Neutrophil (primary cell): ENCODE measurements around the gene PCBP4.
A peak's percentile ranks its signal among the peaks of the same experiment; 100 is the strongest.

Experiments
- H3K27ac ChIP-seq: fragments of 200-600 bp; sonication (generic); 2 replicates; pipeline ENCODE4 v1.5.1; 2016; ENCODE audit warnings: mild to moderate bottlenecking, moderate library complexity
- H3K27me3 ChIP-seq: fragments of 200-600 bp; sonication (generic); 2 replicates; pipeline ENCODE4 v1.6.0; 2016; ENCODE audit warnings: mild to moderate bottlenecking
- H3K36me3 ChIP-seq: fragments of 200-600 bp; sonication (generic); 2 replicates; pipeline ENCODE4 v1.5.1; 2017
- H3K4me1 ChIP-seq, 2 experiments: fragments of 200-600 bp in 1 of 2; sonication (generic) in 1 of 2; 1 replicate in 1 of 2; 2 replicates in 1 of 2; pipeline versions ENCODE4 v1.5.1 to v1.6.1; 2013 to 2016; ENCODE audit warnings: low read depth in 1 of 2, low read length in 1 of 2, mild to moderate bottlenecking in 1 of 2, moderate library complexity in 1 of 2; ENCODE audit not compliant: control insufficient read depth in 1 of 2, insufficient read depth in 1 of 2
- H3K4me3 ChIP-seq, 2 experiments: fragments of 200-600 bp in 1 of 2; sonication (generic) in 1 of 2; 1 replicate in 1 of 2; 2 replicates in 1 of 2; pipeline ENCODE4 v1.5.1; 2013 to 2016; ENCODE audit warnings: low read depth in 1 of 2, low read length in 1 of 2, mild to moderate bottlenecking in 1 of 2, moderate library complexity in 1 of 2
- H3K9me3 ChIP-seq: fragments of 200-600 bp; sonication (generic); 2 replicates; pipeline ENCODE4 v1.5.1; 2016
- CTCF ChIP-seq: fragments of 200-600 bp; sonication (generic); IDR thresholded peaks from 2 replicates; pipeline ENCODE4 v1.5.1; 2016; ENCODE audit warnings: antibody characterized with exemption

Gene PCBP4

DNA sequence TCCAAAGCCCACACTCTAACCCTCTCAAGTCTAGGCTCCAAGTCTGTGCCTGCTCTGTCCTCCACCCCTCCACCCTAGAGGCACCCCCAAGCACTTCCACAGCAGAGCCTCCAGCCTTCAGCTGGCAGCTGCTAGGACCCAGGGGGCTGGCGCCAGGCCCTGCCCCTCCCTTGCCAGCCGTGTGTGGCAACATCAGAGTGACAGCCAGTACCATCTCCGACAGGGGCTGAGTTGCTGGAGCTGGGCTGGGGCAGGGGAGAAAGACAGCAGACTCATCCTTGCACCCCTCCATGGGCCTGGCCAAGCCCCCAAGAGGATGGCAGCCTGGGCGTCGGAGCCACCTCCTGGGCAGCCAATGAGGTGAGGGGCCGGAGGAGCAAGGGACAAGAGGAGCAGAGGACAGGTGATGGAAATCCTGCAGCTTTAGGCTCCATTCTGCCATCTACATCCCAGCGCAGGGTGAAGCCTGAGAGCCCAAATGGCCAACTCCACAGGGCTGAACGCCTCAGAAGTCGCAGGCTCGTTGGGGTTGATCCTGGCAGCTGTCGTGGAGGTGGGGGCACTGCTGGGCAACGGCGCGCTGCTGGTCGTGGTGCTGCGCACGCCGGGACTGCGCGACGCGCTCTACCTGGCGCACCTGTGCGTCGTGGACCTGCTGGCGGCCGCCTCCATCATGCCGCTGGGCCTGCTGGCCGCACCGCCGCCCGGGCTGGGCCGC lies 11.9 kb downstream of the PCBP4 start, which contains the start of gene GPR62:
GPR62 (plus strand) TSS at position 207 of the 718 bp plus-strand sequence; CDS start at position 479, 272 bp downstream.
- no peaks in the 10 kb centered on the region for H3K36me3 ChIP-seq
- no peak within 1 kb of the TSS for H3K27ac ChIP-seq
- no peak for TF ChIP-seq CTCF
- peaks cover 66% of the 10 kb centered on the region for H3K27me3 ChIP-seq
- no peaks in the 10 kb centered on the region for H3K9me3 ChIP-seq
- peak within 1 kb of the TSS in 1 of 2 experiments; percentile 28 for H3K4me3 ChIP-seq
- peaks cover 13 to 31% of the 10 kb centered on the region in 2 experiments for H3K4me1 ChIP-seq

- H3K4me1 ChIP-seq: peaks cover 13 to 31% of the 10 kb centered on the region in 2 experiments
- H3K9me3 ChIP-seq: no peaks in the 10 kb centered on the region
- no peaks in the 10 kb centered on the region for H3K36me3 ChIP-seq
- H3K4me3 ChIP-seq: no peak overlapping the region
- no peak overlapping the region for H3K27ac ChIP-seq
- TF ChIP-seq CTCF: no peak
- peaks cover 59% of the 10 kb centered on the region for H3K27me3 ChIP-seq
Measured at GRCh38 chr3:51954713-51955112, 12.5 kb downstream of the PCBP4 start.

GRCh38 chr3:51954105-51954504 lies 13.1 kb downstream of the PCBP4 start:
- no peak for TF ChIP-seq CTCF
- Histone ChIP-seq H3K9me3 (no peaks in the 10 kb centered on the region), H3K36me3 (no peaks in the 10 kb centered on the region), H3K4me3 (no peak overlapping the region), H3K27ac (no peak overlapping the region), H3K4me1 (peaks cover 13 to 31% of the 10 kb centered on the region in 2 experiments), H3K27me3 (peaks cover 53% of the 10 kb centered on the region)

DNA sequence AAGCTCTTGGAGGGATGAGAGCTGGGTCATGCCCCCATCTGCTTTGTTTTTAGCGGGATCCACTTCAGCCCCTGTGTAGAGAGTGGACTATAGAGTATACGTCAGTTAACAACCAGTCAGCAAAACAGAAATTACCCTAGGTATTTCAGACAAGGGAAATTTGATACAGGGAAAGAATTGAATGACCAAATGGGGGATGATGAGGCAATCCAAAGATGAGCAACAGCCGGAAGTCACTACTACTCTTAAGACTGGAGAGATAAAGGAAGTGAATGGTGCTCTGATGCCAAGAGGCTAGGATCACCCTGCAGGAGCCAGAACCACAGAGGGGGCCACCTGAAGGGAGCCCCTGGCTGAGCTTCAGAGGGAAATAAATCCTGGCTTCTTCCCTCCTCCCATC lies 13.8 kb downstream of the PCBP4 start:
- Histone ChIP-seq H3K4me1 (peaks cover 13 to 31% of the 10 kb centered on the region in 2 experiments), H3K36me3 (no peaks in the 10 kb centered on the region), H3K9me3 (no peaks in the 10 kb centered on the region), H3K27me3 (peaks cover 47% of the 10 kb centered on the region), H3K4me3 (no peak overlapping the region), H3K27ac (no peak overlapping the region)
- TF ChIP-seq CTCF: no peak

DNA sequence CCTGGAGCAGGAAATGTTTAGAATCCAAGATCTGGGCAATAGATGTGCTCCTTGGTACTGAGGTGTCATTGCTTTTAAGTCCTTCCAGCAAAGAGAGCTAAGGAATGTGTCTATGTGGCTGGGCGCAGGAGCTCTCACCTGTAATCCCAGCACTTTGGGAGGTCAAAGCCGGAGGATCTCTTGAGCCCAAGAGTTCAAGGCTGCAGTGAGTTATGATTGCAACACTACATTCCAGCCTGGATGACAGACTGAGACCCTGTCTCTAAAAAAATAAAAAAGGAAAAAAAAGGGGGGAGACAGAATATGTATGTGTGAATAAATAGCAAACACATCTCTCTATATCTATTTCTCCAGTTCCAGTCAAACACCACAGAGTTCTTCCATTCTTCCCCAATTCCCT lies 16.4 kb downstream of the PCBP4 start:
- H3K4me3 ChIP-seq: no peak overlapping the region
- no peaks in the 10 kb centered on the region for H3K9me3 ChIP-seq
- no peak overlapping the region for H3K27ac ChIP-seq
- H3K36me3 ChIP-seq: no peaks in the 10 kb centered on the region
- TF ChIP-seq CTCF: no peak
- H3K27me3 ChIP-seq: peaks cover 22% of the 10 kb centered on the region
- peaks cover 5 to 22% of the 10 kb centered on the region in 2 experiments for H3K4me1 ChIP-seq
